K562 (cell line): Measurements from ENCODE around the gene ITPR1. TPM values are rescaled to one million over a fixed set of nuclear protein-coding genes. Genes with fewer than 3 reads are reported as not detected.
A peak's percentile ranks its signal among the peaks of the same experiment; 100 is the strongest.

Source experiments
- ATAC-seq: fragments of 200-7000 bp; cut with Tn5 transposase; 3 replicates; pipeline ENCODE4 v1.9.1; 2020; ENCODE audit warnings: moderate library complexity
- BruUV-seq: library from RNA; stranded (reverse); fragments of 400-500 nt; replicated peaks from 2 replicates; lab custom pipeline; 2021; lab: Mats Ljungman, UMichigan
- CTCF ChIA-PET: fragments of 300-600 bp; formaldehyde crosslinking; extraction: SDS; loops from one replicate; lab custom pipeline; 2021; ENCODE audit warnings: low intra/inter-chr PET ratio; lab: Yijun Ruan, JAX
- POLR2A ChIA-PET: fragments of 300-600, 350-650 bp; sonication (Branson Sonifier 250); formaldehyde crosslinking; extraction: SDS; loops from one replicate; lab custom pipeline; 2021; ENCODE audit warnings: antibody characterized with exemption, inconsistent platforms; lab: Yijun Ruan, JAX
- DNase-seq, 4 experiments: peaks; one replicate each; pipeline versions ENCODE4 v3.0.0 to v3.0.0-alpha.2; 2011 to 2018; ENCODE audit warnings: low spot score in 3 of 4, mixed read lengths in 3 of 4; ENCODE audit errors: extremely low read depth in 1 of 4
- FAIRE-seq: peaks from 2 replicates; lab custom pipeline; 2011; peaks lifted over from hg19 to GRCh38; lab: Jason Lieb, UNC
- H2AFZ ChIP-seq: 2 replicates; pipeline ENCODE4 v1.6.0; 2011; ENCODE audit warnings: low read depth, low read length, control low read depth, inconsistent platforms
- H3K27ac ChIP-seq: fragments of 200-600 bp; 3 replicates; pipeline ENCODE4 v1.8.0; 2011; ENCODE audit warnings: low read depth, mild to moderate bottlenecking, control low read depth, inconsistent platforms, low read length, moderate library complexity, mixed read lengths; ENCODE audit errors: extremely low read depth
- H3K27me3 ChIP-seq, 2 experiments: fragments of 300-600 bp in 1 of 2; 2 replicates in 1 of 2; 3 replicates in 1 of 2; pipeline versions ENCODE4 v1.6.0 to v1.8.0; 2011; ENCODE audit warnings: inconsistent platforms in 2 of 2, low read length in 2 of 2, mild to moderate bottlenecking in 1 of 2, mixed read lengths in 1 of 2, moderate library complexity in 1 of 2; ENCODE audit not compliant: control insufficient read depth in 2 of 2, insufficient read depth in 2 of 2
- H3K36me3 ChIP-seq: fragments of 300-600 bp; 3 replicates; pipeline ENCODE4 v1.8.0; 2011; ENCODE audit warnings: mild to moderate bottlenecking, low read length, inconsistent platforms; ENCODE audit not compliant: control insufficient read depth, insufficient read depth
- H3K4me1 ChIP-seq, 2 experiments: fragments of 200-600 bp in 1 of 2; replicated peaks in 1 of 2; 2 replicates in 1 of 2; 3 replicates in 1 of 2; pipeline versions ENCODE4 v1.5.1 to v1.8.0; 2011; ENCODE audit warnings: inconsistent platforms in 2 of 2, low read length in 2 of 2, mild to moderate bottlenecking in 1 of 2, mixed read lengths in 1 of 2, moderate library complexity in 1 of 2; ENCODE audit not compliant: control insufficient read depth in 2 of 2, insufficient read depth in 2 of 2
- H3K4me2 ChIP-seq: 2 replicates; pipeline ENCODE4 v1.6.1; 2011; ENCODE audit warnings: low read length, control low read depth, inconsistent platforms, mixed read lengths; ENCODE audit not compliant: insufficient read depth
- H3K4me3 ChIP-seq: fragments of 200-600 bp; sonication (generic), shearing (Covaris generic); 2 replicates; pipeline ENCODE4 v1.5.1; 2016; ENCODE audit warnings: control low read depth, inconsistent platforms
- H3K79me2 ChIP-seq: fragments of 200-600 bp; 3 replicates; pipeline ENCODE4 v1.8.0; 2011; ENCODE audit warnings: low read length, inconsistent platforms; ENCODE audit not compliant: control insufficient read depth, insufficient read depth
- H3K9ac ChIP-seq, 2 experiments: 2 replicates each; pipeline versions ENCODE4 v1.6.0 to v1.6.1; 2011; ENCODE audit warnings: low read depth in 2 of 2, low read length in 2 of 2, control low read depth in 1 of 2, inconsistent platforms in 1 of 2, mild to moderate bottlenecking in 1 of 2, mixed read lengths in 1 of 2; ENCODE audit not compliant: insufficient read depth in 1 of 2
- H3K9me1 ChIP-seq: one replicate; pipeline ENCODE4 v1.6.0; 2011; ENCODE audit warnings: inconsistent platforms, mild to moderate bottlenecking, low read length, moderate library complexity; ENCODE audit not compliant: control insufficient read depth, insufficient read depth
- H3K9me3 ChIP-seq: replicated peaks from 2 replicates; pipeline ENCODE4 v1.5.1; 2011; ENCODE audit warnings: low read depth, low read length, inconsistent platforms; ENCODE audit not compliant: control insufficient read depth, insufficient read depth
- H4K20me1 ChIP-seq: replicated peaks from 2 replicates; pipeline ENCODE4 v1.6.1; 2011; ENCODE audit warnings: low read length, inconsistent platforms, mixed read lengths; ENCODE audit not compliant: control insufficient read depth, insufficient read depth
- ARID1B ChIP-seq: fragments of 450-650 bp; IDR thresholded peaks from 2 replicates; pipeline ENCODE4 v1.6.1; 2016; ENCODE audit warnings: antibody characterized with exemption, mild to moderate bottlenecking, inconsistent platforms
- ATF7 ChIP-seq: fragments of 450-650 bp; IDR thresholded peaks from 2 replicates; pipeline ENCODE4 v1.7.1; 2014; ENCODE audit warnings: mild to moderate bottlenecking, moderate library complexity
- FOXJ2 ChIP-seq: fragments of 200-800 bp; sonication (Bioruptor generic); IDR thresholded peaks from 2 replicates; pipeline ENCODE4 v1.6.1; 2016; ENCODE audit warnings: missing genetic modification characterization, missing compliant biosample characterization
- GABPB2 ChIP-seq: fragments of 250-450 bp; sonication (Bioruptor Pico); conservative IDR thresholded peaks from 2 replicates; pipeline ENCODE4 v1.5.1; 2021; ENCODE audit warnings: mild to moderate bottlenecking
- HDAC1 ChIP-seq, 2 experiments: fragments of 450-650 bp; IDR thresholded peaks; 2 replicates each; pipeline ENCODE4 v1.6.1; 2016 to 2017; ENCODE audit warnings: inconsistent platforms in 1 of 2, mild to moderate bottlenecking in 1 of 2, moderate library complexity in 1 of 2
- HMG20B ChIP-seq: fragments of 250-450 bp; sonication (Bioruptor Pico); IDR thresholded peaks from 2 replicates; pipeline ENCODE4 v1.5.0; 2021; ENCODE audit warnings: mild to moderate bottlenecking
- MAFK ChIP-seq: IDR thresholded peaks from 2 replicates; pipeline ENCODE4 v1.6.1; 2011; ENCODE audit warnings: low read length, improper control_type of control experiment
- MXI1 ChIP-seq: IDR thresholded peaks from 2 replicates; pipeline ENCODE4 v1.6.1; 2011; ENCODE audit warnings: low read depth, mild to moderate bottlenecking, improper control_type of control experiment, low read length
- NR2C1 ChIP-seq, 2 experiments: fragments of 450-650 bp; IDR thresholded peaks; 2 replicates each; pipeline ENCODE4 v1.6.1; 2017; ENCODE audit warnings: mild to moderate bottlenecking in 2 of 2, antibody characterized with exemption in 1 of 2, inconsistent platforms in 1 of 2, missing compliant biosample characterization in 1 of 2, missing genetic modification characterization in 1 of 2
- PTBP1 ChIP-seq: fragments of 200-400 bp; formaldehyde crosslinking; IDR thresholded peaks from 2 replicates; pipeline ENCODE4 v1.6.1; 2017; ENCODE audit warnings: low read depth, low read length
- RAD21 ChIP-seq, 2 experiments: fragments of 250-450 bp in 1 of 2; fragments of 450-650 bp in 1 of 2; sonication (Bioruptor Pico) in 1 of 2; formaldehyde crosslinking in 1 of 2; IDR thresholded peaks in 1 of 2; conservative IDR thresholded peaks in 1 of 2; 2 replicates each; pipeline versions ENCODE4 v1.4.0 to v1.8.0; 2020 to 2022; ENCODE audit warnings: mild to moderate bottlenecking in 2 of 2, moderate library complexity in 1 of 2
- SMAD1 ChIP-seq: fragments of 150-350 bp; IDR thresholded peaks from 2 replicates; pipeline ENCODE4 v1.6.1; 2014; ENCODE audit warnings: low read length, low read depth; ENCODE audit not compliant: partially characterized antibody
- SOX6 ChIP-seq: fragments of 450-650 bp; IDR thresholded peaks from 2 replicates; pipeline ENCODE4 v1.6.1; 2014; ENCODE audit warnings: mild to moderate bottlenecking
- TBL1XR1 ChIP-seq, 2 experiments: IDR thresholded peaks; 2 replicates each; pipeline ENCODE4 v1.6.1; 2012; ENCODE audit warnings: improper control_type of control experiment in 2 of 2, low read length in 2 of 2, mild to moderate bottlenecking in 1 of 2
- XRCC5 ChIP-seq: fragments of 200-400 bp; formaldehyde crosslinking; IDR thresholded peaks from 2 replicates; pipeline ENCODE4 v1.6.1; 2017; ENCODE audit warnings: low read depth, mild to moderate bottlenecking, low read length
- ZBED1 ChIP-seq: IDR thresholded peaks from 2 replicates; pipeline ENCODE4 v1.6.1; 2014
- ZNF431 ChIP-seq: sonication (generic); formaldehyde crosslinking; IDR thresholded peaks from 2 replicates; pipeline ENCODE4 v1.8.0; 2022; ENCODE audit warnings: mild to moderate bottlenecking, missing genetic modification reagents
- ZNF644 ChIP-seq: fragments of 200-800 bp; sonication (Bioruptor generic); IDR thresholded peaks from 2 replicates; pipeline ENCODE4 v1.6.1; 2016; ENCODE audit warnings: low read depth, missing genetic modification characterization, missing compliant biosample characterization
- WGBS: fragments of 100-300 bp; shearing (Covaris generic); methylation state at CpG from one replicate; pipeline ENCODE4 v1.1.6; 2016; ENCODE audit warnings: low coverage, mixed read lengths; ENCODE audit not compliant: insufficient coverage; ENCODE audit errors: missing lambda C conversion rate; 5-methylcytosine and 5-hydroxymethylcytosine counted together
- in situ Hi-C: fragments of 300-500 bp; cut with MboI; formaldehyde crosslinking; loops from 4 replicates; pipeline ENCODE4 v1.15.0; 2018; ENCODE audit warnings: inconsistent platforms, mixed read lengths
- intact Hi-C: fragments of 100-400 bp; cut with micrococcal nuclease; formaldehyde crosslinking; loops from 2 replicates; pipeline ENCODE4 v1.14.2; 2022
- polyA plus RNA-seq, 8 experiments: library from polyadenylated mRNA; depleted of rRNA in 4 of 8; stranded (reverse) in 5 of 8; unstranded in 3 of 8; fragments of >200 nt; fragmentation: Nextera tagmentation in 2 of 8; fragmentation: Illumina TruSeq in 1 of 8; extraction: Ambion mirVana in 2 of 8; extraction: Trizol in 1 of 8; gene quantifications; 2 replicates each; pipeline versions ENCODE4 v1.2.1 to v1.2.3, GENCODE V29; 2011 to 2014; ENCODE audit warnings: inconsistent platforms in 1 of 8, missing spikeins in 1 of 8
- total RNA-seq, 7 experiments: library from RNA; depleted of rRNA in 6 of 7; stranded (reverse); fragments of >200 nt in 6 of 7; fragmentation: Illumina TruSeq in 2 of 7; extraction: Trizol in 2 of 7; gene quantifications; 2 replicates each; pipeline versions ENCODE4 v1.2.1 to v1.2.3, GENCODE V29; 2011 to 2021; ENCODE audit warnings: low replicate concordance in 1 of 7
- TF ChIP-seq, protein P1 (sequence below): fragments of 450-650 bp; IDR thresholded peaks from 2 replicates; pipeline ENCODE4 v1.6.1; 2016; ENCODE audit warnings: low read depth, mild to moderate bottlenecking, moderate library complexity
- TF ChIP-seq, protein P2 (sequence below), 3 experiments: fragments of 200-800 bp in 1 of 3; sonication (Bioruptor generic) in 1 of 3; sonication (generic) in 1 of 3; formaldehyde crosslinking in 1 of 3; IDR thresholded peaks; 2 replicates each; pipeline versions ENCODE4 v1.6.1 to v1.8.0; 2016 to 2022; ENCODE audit warnings: mild to moderate bottlenecking in 2 of 3, missing compliant biosample characterization in 2 of 3, missing genetic modification characterization in 2 of 3, missing genetic modification reagents in 1 of 3
- TF ChIP-seq, protein P3 (sequence below): fragments of 250-450 bp; sonication (Bioruptor Pico); IDR thresholded peaks from 2 replicates; pipeline ENCODE4 v1.6.1; 2021; ENCODE audit warnings: mild to moderate bottlenecking

Gene ITPR1
- total and polyA plus RNA-seq, 9 of the 15 experiments (the other 6 are each of a cell fraction or from before 2014, with no cell fraction given) = 22.4 to 40.0 (median 27.4) TPM

DNA sequence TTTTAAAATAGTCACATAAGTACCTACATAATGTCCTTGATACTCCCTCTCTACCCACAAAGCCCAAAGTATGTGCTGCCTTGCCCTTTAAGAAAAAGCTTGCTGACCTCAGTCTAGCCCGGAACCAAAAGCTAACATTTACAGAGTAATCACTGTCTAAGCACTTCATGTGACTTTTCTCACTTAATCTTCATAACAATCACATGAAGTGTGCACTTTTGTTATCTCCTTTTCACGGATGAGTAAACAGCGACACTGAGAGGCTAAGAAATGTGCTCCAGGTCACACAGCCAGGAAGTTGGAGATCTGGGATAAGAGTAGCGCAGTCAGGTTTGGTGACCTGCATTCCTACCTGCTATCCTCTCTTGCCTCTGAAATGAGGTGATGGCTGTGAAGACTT lies 194.0 kb downstream of the ITPR1 start:
- ChIA-PET CTCF (no interaction called here), POLR2A (interaction anchor here (0.6 to 1.8 kb wide), 4 partner anchors 8 to 32 kb away, joined by 3 to 4 read pairs (median 4); no protein-coding TSS in a partner anchor)
- in situ Hi-C loops (no loop called here), intact Hi-C loops (no loop called here)
- Histone ChIP-seq H3K9me3 (peaks cover 3% of the 10 kb centered on the region; the same call in 1 of the 2 replicates), H3K4me1 (0 out of 5 replicates have a peak, but pooled peaks cover 0 to 4% of the 10 kb centered on the region in 2 experiments), H3K27ac (no peak overlapping the region), H3K9me1 (no peaks in the 10 kb centered on the region), H4K20me1 (no peaks in the 10 kb centered on the region), H3K4me2 (no peak overlapping the region), H3K9ac (no peak overlapping the region), H3K4me3 (no peak overlapping the region), H3K27me3 (no peaks in the 10 kb centered on the region; a peak in 1 of 5 replicates), H3K79me2 (no peaks in the 10 kb centered on the region), H2AFZ (no peak overlapping the region), H3K36me3 (peaks cover 12% of the 10 kb centered on the region; the same call in 1 of the 3 replicates)
- peak; percentile 89 for ATAC-seq
- WGBS = 25% methylated on average over 4 of the region's 4 CpGs
- no TSS peak for BruUV-seq
- FAIRE-seq = peak; percentile 65
- DNase-seq = peak; percentile 24 to 50 (median 36)
- no peak for TF ChIP-seq MAFK
- peak; percentile 91 for TF ChIP-seq NR2C1 (IDR thresholded peaks at IDR 0.05)
- TF ChIP-seq NR2C1 (tag; IDR thresholded peaks at IDR 0.05) = peak; percentile 97
- 0 out of 4 replicates have a peak, but pooled peaks of 1 of the 2 experiments have one; percentile 36 for TF ChIP-seq HDAC1 (IDR thresholded peaks at IDR 0.05)
- TF ChIP-seq ARID1B = 0 out of 2 replicates have a peak, but pooled peaks have one; percentile 13
- TF ChIP-seq MXI1 = no peak
- TF ChIP-seq PTBP1 = no peak
- TF ChIP-seq RAD21 (CRISPR knock-in tag; conservative IDR thresholded peaks at IDR 0.05 in 1 of 2, IDR thresholded peaks at IDR 0.05 in 1 of 2) = peak in 1 of 2 experiments; percentile 55; a peak in 2 of 4 replicates
- TF ChIP-seq, protein P1, sequence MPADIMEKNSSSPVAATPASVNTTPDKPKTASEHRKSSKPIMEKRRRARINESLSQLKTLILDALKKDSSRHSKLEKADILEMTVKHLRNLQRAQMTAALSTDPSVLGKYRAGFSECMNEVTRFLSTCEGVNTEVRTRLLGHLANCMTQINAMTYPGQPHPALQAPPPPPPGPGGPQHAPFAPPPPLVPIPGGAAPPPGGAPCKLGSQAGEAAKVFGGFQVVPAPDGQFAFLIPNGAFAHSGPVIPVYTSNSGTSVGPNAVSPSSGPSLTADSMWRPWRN = peak; percentile 83
- no peak for TF ChIP-seq HMG20B (CRISPR knock-in tag)
- TF ChIP-seq SOX6 = peak; percentile 94
- TF ChIP-seq XRCC5 = no peak
- TF ChIP-seq, protein P2, sequence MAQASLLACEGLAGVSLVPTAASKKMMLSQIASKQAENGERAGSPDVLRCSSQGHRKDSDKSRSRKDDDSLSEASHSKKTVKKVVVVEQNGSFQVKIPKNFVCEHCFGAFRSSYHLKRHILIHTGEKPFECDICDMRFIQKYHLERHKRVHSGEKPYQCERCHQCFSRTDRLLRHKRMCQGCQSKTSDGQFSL (CRISPR knock-in tag; IDR thresholded peaks at IDR 0.05) = no peak
- TF ChIP-seq, protein P2 (tag; IDR thresholded peaks at IDR 0.05) = no peak
- TF ChIP-seq ATF7 = peak; percentile 40; the same call in 1 of the 2 replicates
- TF ChIP-seq TBL1XR1 (IDR thresholded peaks at IDR 0.05; ENCODE audit: low read length in 2 of 2) = 0 out of 4 replicates have a peak, but pooled peaks of 1 of the 2 experiments have one; percentile 15
- peak; percentile 85; the same call in 1 of the 2 replicates for TF ChIP-seq FOXJ2 (tag)
- no peak for TF ChIP-seq SMAD1
- no peak for TF ChIP-seq ZBED1
- TF ChIP-seq, protein P3, sequence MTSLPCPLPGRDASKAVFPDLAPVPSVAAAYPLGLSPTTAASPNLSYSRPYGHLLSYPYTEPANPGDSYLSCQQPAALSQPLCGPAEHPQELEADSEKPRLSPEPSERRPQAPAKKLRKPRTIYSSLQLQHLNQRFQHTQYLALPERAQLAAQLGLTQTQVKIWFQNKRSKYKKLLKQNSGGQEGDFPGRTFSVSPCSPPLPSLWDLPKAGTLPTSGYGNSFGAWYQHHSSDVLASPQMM (CRISPR knock-in tag) = no peak
- TF ChIP-seq ZNF431 (CRISPR knock-in tag) = no peak
- TF ChIP-seq GABPB2 (CRISPR knock-in tag) = no peak
- TF ChIP-seq ZNF644 = peak; percentile 58; the same call in 1 of the 2 replicates
